D341Med (cell line): ENCODE measurements around the gene PLEKHA5.
"Not testable (repeated sequence)": the region's sequence is repeated elsewhere in the genome, so short reads cannot be mapped to it uniquely, and the experiment has no call there.

ENCODE experiments used
- DNase-seq: peaks from one replicate; pipeline ENCODE4 v3.0.0; 2012; ENCODE audit warnings: low spot score

PLEKHA5 gene

GRCh38 chr12:19282133-19282699, 152.7 kb downstream of the PLEKHA5 start:
- no peak for DNase-seq

DNA sequence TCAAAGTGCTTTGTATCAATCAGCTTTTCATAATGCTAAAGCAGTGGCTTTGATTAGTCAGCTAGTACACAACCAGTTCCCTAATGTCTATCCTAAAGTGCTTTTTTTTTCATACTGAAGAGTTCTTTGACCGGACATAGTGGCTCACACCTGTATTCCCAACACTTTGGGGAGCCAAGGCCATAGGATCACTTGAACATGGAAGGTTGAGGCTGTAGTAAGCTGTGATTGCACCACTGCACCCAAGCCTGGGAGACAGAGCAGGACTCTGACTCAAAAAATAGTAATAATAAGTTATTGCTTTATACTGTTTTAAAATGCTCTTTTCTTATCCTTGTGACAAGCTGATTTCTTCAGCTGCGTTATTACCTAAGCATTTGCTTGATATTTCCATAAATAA, 155.1 kb downstream of the PLEKHA5 start:
- no peak for DNase-seq

GRCh38 chr12:19285793-19286448, 156.4 kb downstream of the PLEKHA5 start:
- no peak for DNase-seq

GRCh38 chr12:19287302-19287701, 157.8 kb downstream of the PLEKHA5 start:
- no peak for DNase-seq

DNA sequence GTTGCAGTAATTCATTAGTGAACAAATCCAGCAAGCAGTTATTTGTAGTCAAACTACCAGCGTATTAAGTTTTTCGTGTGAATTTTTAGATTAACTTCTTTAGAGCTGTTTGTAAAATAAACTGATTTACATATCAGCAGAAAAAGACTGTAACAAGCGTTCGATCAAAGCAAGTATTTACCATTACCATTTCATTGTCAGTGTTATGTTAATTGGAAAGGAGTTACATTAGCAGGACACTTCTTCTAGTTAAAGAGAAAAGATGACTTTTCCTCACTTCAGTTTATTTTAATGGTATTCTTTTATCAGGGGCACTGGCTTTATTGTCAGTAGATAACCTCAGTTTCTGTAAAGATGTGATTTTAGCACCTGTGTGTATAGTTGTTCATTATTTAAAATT, 158.6 kb downstream of the PLEKHA5 start:
- DNase-seq = no peak

- peak; percentile 36 for DNase-seq
Observed at GRCh38 chr12:19288603-19289244, 159.2 kb downstream of the PLEKHA5 start.

- no peak for DNase-seq
Observed at GRCh38 chr12:19298836-19299605, 169.5 kb downstream of the PLEKHA5 start.

GRCh38 chr12:19299765-19300164, 170.2 kb downstream of the PLEKHA5 start:
- DNase-seq = no peak

- DNase-seq = no peak
Observed at GRCh38 chr12:19301223-19301622, 171.7 kb downstream of the PLEKHA5 start.

- no peak for DNase-seq
Observed at GRCh38 chr12:19301688-19302087, 172.2 kb downstream of the PLEKHA5 start.

DNA sequence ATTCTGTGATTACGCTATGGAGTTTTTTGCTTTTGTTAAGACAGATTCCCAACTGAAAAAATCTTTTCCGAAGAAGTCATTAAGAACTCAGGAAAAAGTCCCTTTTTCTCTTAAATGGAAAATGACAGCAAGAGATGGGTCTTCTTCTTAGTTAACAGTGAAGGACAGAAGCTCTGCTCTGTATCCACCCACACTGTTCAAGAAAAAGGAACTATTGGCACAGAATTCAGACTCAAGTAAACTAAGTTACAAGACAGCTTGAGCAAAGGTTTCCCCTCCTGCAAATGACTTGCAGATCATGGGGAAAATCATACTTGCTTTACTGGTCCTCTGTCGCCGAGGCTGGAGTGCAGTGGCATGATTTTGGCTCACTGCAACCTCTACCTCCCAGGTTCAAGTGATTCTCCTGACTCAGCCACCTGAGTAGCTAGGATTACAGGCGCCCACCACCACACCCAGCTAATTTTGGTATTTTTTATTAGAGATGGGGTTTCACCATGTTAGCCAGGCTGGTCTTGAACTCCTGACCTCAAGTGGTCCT, 172.6 kb downstream of the PLEKHA5 start:
- no peak for DNase-seq

DNA sequence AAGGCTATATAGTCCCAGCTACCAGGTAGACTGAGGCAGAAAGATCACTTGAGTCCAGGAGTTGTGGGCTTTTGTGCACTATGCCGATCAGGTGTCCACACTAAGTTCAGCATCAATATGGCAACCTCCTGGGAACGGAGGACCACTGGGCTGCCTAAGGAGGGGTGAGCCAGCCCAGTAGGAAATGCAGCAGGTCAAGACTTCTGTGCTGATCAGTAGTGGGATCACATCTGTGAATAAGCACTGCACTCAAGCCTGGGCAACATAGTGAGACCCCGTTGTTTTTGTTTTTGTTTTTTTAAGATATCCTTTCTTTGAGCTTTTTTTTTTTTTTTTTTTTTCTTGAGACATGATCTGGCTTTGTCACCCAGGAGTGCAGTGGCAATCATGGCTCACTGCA, 174.0 kb downstream of the PLEKHA5 start:
- no peak for DNase-seq

DNA sequence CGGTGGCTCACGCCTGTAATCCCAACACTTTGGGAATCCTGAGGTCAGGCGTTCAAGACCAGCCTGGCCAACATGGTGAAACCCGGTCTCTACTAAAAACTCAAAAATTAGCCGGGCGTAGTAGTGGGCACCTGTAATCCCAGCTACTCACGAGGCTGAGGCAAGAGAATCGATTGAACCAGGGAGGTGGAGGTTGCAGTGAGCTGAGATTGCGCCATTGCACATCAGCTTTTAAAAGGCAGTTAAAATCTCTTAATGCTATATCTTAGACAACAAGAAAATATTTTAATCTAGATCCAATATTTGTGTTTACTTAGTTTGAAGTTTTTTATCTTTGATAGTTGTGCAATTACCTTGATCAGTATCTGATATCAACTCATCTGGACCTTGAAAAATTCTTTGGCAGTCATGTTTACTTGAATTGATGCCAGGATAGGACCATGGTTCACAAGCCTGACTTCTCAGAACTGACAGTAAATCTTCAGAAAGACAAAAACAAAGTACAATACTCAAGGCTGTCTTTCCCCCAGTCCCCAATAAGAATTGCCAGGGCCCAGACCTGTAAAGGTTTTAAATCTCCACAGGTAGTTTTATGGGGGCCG, 174.7 kb downstream of the PLEKHA5 start:
- DNase-seq = no peak

DNA sequence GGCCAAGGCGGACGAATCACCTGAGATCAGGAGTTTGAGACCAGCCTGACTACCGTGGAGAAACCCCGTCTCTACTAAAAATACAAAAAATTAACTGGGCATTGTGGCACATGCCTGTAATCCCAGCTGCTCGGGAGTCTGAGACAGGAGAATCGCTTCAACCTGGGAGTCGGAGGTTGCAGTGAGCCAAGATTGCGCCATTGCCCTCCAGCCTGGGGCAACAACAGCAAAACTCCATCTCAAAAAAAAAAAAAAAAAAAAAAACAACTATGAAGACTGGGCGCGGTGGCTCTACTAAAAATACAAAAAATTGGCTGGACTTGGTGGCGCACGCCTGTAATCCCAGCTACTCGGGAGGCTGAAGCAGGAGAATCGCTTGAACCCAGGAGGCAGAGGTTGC, 176.1 kb downstream of the PLEKHA5 start:
- not testable (repeated sequence) for DNase-seq

GRCh38 chr12:19306366-19306765, 176.8 kb downstream of the PLEKHA5 start:
- DNase-seq = peak; percentile 15

DNA sequence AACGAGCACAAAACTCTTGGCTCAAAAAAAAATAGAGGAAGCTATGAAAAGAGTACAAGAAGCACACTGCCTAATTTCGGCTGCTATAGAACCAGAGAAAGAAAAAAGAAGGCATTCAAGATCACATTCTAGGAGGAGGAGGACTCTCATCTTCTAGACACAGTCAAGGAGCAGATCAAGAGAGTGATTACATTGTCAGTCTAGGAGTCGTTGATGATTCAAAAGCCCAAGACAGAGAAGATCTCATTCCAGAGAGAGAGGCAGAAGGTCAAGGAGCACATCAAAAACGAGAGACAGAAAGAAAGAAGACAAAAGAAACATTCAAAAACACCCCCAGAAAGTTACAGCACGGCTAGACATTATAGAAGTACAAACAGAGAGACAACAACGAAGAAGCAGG, 177.9 kb downstream of the PLEKHA5 start:
- no peak for DNase-seq

GRCh38 chr12:19311165-19311564, 181.6 kb downstream of the PLEKHA5 start:
- no peak for DNase-seq

DNA sequence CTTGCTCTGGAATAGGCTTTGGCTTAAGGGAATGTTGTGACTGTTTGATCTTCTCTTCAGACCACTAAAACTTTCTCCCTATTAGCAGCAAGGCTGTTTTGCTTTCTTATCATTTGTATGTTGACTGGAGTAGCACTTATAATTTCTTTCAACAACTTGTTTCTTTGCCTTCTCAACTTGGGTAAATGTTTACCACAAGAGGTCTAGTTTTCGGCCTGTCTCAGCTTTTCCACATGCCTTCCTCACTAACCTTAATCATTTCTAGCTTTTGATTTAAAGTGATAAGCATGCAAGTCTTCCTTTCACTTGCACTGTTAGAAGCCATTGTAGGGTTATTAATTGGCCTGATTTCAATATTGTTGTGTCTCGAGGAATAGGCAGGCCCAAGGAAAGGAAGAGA, 183.1 kb downstream of the PLEKHA5 start:
- no peak for DNase-seq

DNA sequence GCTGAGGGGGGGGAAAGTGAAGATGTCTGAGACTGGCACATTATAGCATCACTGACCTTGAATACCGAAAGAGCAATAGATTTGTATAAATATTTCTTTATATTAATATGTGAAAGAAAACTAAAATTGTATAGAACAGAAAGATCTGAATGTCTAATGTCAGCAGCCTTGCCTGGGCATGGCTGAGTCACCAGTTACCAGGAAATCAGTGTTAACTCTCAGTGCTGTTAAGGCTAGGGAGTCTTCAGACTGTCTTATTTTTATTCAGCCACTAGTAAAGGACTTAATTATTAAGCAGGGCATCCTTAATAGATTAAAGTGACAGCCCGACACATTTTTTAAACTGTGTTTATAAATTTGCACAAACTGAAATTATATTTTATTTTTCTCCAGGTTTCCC, 186.9 kb downstream of the PLEKHA5 start:
- DNase-seq = no peak

DNA sequence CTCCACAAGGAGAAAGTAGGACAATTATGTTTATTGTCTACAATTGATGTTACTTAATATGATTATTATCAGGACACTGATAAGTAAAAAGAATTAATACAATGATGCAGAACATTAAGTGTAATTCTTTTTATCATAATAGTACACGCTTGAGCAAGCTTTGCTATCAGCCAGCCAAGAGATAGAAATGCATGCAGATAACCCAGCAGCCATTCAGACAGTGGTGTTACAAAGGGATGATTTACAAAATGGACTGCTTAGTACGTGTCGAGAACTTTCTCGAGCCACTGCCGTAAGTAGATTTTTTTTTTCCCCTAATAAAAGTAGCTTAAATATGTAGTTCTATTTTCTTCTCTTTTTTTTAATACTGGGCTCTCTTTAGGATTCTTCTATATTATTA, 192.8 kb downstream of the PLEKHA5 start:
- no peak for DNase-seq

DNA sequence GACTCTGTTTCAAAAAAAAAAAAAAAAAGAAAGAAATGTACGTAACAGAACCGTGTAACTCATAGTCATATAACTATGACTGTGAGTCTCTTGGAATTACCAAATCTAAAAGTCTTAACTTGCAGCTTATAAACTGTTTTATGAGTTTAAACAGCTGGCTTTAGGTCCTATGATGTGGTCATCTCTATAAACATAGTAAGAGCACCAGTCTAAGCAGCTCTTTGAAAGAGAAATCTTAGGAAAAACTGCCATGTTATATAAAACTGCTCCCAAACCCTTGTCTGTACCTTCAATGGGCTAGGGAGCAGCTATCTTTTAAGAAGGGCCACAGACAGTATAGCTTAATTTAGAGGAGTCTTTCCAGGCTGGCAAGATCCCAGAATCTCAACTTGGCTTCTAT, 194.3 kb downstream of the PLEKHA5 start:
- DNase-seq = no peak

DNA sequence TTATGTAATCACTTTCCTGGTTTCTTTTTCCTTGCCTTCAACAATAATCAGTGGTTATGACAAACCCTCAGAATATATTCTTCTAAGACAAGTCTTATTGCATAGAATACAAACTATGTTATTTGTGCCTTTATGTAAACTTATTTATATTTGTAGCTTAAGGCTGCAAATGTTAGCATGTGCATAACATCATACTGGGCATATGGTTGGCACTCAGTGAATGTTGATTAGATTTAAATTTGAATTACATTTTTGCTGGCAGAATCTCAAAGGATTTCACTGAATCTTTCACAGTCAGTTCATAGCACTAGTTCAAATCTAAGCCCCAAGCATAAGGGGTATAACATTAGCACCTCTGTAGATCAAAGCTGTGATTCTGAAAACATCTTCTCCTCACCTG, 196.6 kb downstream of the PLEKHA5 start:
- no peak for DNase-seq
